IPS-15b (cell line): Measurements from ENCODE around the gene OR9I1.

Experiments
- H3K27me3 ChIP-seq: one replicate; pipeline ENCODE4 v1.6.1; 2013; ENCODE audit warnings: low read length; ENCODE audit not compliant: control insufficient read depth, insufficient read depth
- H3K36me3 ChIP-seq: one replicate; pipeline ENCODE4 v1.6.1; 2013; ENCODE audit warnings: low read length; ENCODE audit not compliant: control insufficient read depth, insufficient read depth
- H3K4me1 ChIP-seq: one replicate; pipeline ENCODE4 v1.6.1; 2013; ENCODE audit warnings: mild to moderate bottlenecking, low read length; ENCODE audit not compliant: control insufficient read depth, insufficient read depth
- H3K4me3 ChIP-seq: one replicate; pipeline ENCODE4 v1.5.1; 2013; ENCODE audit warnings: low read depth, low read length
- H3K9ac ChIP-seq: one replicate; pipeline ENCODE4 v1.6.1; 2013; ENCODE audit warnings: low read depth, mild to moderate bottlenecking, low read length
- H3K9me3 ChIP-seq: one replicate; pipeline ENCODE4 v1.6.1; 2013; ENCODE audit warnings: mild to moderate bottlenecking, low read length; ENCODE audit not compliant: control insufficient read depth, insufficient read depth

OR9I1 gene, protein sequence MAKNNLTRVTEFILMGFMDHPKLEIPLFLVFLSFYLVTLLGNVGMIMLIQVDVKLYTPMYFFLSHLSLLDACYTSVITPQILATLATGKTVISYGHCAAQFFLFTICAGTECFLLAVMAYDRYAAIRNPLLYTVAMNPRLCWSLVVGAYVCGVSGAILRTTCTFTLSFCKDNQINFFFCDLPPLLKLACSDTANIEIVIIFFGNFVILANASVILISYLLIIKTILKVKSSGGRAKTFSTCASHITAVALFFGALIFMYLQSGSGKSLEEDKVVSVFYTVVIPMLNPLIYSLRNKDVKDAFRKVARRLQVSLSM

DNA sequence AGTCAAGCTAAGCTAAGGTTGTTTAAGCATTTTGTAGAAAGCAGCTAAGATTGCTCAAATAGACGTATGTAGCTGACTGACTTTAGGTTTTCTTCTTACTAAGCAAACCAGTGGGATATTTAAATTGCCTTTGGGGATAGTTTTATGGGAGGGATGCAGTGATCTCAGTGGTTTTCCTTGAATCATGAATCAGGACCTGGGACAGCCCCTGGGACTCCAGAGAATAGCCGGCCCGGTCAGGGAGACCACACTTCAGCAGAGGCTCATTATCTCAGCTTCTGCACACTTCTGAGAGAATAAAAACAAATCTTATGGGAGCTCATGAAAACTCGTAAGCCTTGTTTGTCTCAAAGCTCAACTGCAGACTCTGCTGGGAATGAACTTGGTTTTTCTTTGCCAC is at the start of gene OR9I1:
TSS of gene OR9I1 (minus strand) at position 62 of the 400 bp plus-strand sequence. CDS start 6,086 bp downstream, outside the sequence.
- Histone ChIP-seq H3K9me3 (no peaks in the 10 kb centered on the region), H3K36me3 (no peaks in the 10 kb centered on the region), H3K4me3 (no peak within 1 kb of the TSS), H3K27me3 (no peaks in the 10 kb centered on the region), H3K4me1 (no peaks in the 10 kb centered on the region), H3K9ac (no peak within 1 kb of the TSS)

DNA sequence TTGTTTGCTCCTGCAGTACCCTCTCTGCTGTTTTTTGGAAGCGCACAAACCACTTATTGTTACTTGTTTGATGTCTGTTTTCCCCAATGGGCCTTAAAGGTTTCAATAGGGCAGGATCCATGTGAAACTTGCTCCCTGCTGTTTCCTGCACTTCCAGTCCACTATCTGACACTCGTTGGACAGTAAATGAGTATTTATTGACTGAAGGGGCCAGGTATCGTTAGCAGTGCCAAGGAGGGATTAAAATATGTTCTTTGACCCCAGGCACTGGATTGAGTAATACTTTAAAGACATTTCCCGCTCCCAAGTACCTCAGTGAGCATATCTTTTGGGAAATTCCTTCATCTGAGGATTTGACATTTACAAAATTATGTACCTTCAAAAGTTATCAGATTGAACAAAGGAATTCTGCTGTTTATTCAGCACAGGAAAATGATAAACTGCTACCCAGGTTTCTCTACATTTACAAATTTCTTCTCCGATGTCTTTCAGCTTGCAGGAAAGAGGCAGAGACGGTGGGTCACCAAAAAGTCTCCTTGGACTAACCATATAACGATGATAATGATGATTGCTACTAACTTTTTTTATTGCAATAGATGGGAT is 40.3 kb upstream of the OR9I1 start:
- Histone ChIP-seq H3K4me3 (no peak overlapping the region), H3K27me3 (no peaks in the 10 kb centered on the region), H3K4me1 (no peaks in the 10 kb centered on the region), H3K9me3 (no peaks in the 10 kb centered on the region), H3K36me3 (no peaks in the 10 kb centered on the region), H3K9ac (no peak overlapping the region)

DNA sequence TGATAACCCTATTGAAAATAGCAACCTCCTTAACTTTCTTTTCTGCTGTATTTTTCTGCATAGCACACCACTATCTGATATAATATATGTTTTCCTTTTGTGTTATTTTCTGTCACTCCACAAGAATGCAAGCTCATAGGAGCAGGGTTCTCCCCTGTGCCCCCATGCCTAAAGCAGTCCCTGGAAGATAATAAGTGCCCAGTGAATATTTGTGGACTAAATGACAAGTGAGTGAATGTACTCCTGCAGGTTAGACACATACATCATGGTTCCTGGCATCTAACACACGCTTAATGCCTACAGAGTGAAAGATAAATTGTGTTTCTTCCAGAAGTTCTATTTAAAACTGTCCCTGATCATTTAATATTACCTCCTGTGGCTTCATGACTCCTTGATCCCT is 39.7 kb upstream of the OR9I1 start:
- no peaks in the 10 kb centered on the region for H3K4me1 ChIP-seq
- no peaks in the 10 kb centered on the region for H3K9me3 ChIP-seq
- no peak overlapping the region for H3K4me3 ChIP-seq
- H3K9ac ChIP-seq = no peak overlapping the region
- no peaks in the 10 kb centered on the region for H3K36me3 ChIP-seq
- H3K27me3 ChIP-seq = no peaks in the 10 kb centered on the region

DNA sequence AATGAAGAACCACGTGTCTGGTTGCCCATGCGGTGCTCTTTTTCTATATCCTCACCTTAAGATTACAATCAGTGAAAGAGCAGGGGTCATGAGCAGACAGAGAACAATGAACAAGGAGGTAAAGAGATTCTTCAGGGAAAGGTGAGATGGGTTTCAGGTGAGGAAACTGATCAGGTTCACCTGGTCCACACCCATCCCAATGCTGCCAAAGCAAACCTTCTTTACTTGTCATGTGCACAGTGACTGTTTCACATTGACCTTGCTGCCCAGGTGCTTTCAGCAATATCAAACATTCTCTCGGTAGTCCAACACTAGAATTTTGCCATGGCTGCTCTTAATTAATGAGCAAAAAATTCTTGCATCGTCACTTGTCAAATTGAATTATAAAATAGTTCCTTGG is 39.1 kb upstream of the OR9I1 start:
- H3K36me3 ChIP-seq = no peaks in the 10 kb centered on the region
- H3K9me3 ChIP-seq = no peaks in the 10 kb centered on the region
- H3K9ac ChIP-seq = no peak overlapping the region
- H3K4me1 ChIP-seq = no peaks in the 10 kb centered on the region
- H3K4me3 ChIP-seq = no peak overlapping the region
- H3K27me3 ChIP-seq = no peaks in the 10 kb centered on the region

DNA sequence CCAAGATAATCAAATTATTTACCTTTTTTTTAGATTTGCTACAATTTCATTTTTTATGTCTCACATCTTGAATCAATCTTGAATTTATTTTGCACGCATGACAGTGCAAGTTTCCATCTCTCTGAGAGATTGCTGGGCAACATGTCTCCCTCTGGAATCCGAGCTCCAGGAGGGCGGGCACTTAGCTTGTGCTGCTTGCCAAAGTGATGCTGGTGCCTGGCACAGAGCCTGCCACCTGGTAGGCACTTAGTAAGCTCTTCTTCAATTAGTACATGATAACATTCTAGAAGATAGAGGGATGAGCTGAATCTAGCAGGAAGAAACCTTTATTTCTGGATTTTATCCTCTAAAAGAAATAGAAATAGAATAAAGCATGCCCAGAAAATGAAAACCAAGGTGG is 27.5 kb upstream of the OR9I1 start:
- H3K9ac ChIP-seq = no peak overlapping the region
- H3K9me3 ChIP-seq = no peaks in the 10 kb centered on the region
- H3K4me1 ChIP-seq = no peaks in the 10 kb centered on the region
- H3K4me3 ChIP-seq = no peak overlapping the region
- H3K36me3 ChIP-seq = no peaks in the 10 kb centered on the region
- no peaks in the 10 kb centered on the region for H3K27me3 ChIP-seq

DNA sequence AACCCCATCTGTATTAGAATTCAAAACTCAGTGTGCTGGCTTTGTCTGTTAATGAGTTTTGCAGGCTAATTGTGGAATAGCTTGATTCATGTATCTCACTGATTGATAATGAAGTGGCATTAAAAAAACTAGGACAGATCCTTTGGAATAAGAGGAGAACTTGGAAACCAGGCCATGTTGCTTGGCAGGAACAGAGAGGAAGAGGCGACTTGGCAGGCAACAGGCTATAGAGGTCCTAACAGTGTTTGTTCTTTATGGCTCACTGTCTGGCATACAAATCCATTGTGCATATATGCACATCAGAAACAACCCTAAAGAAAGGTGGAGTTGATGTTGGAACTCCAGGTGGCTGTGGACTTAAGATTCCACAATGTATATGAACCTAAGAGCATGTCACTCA is 17.4 kb upstream of the OR9I1 start:
- Histone ChIP-seq H3K36me3 (no peaks in the 10 kb centered on the region), H3K9ac (no peak overlapping the region), H3K4me1 (no peaks in the 10 kb centered on the region), H3K4me3 (no peak overlapping the region), H3K9me3 (no peaks in the 10 kb centered on the region), H3K27me3 (no peaks in the 10 kb centered on the region)

DNA sequence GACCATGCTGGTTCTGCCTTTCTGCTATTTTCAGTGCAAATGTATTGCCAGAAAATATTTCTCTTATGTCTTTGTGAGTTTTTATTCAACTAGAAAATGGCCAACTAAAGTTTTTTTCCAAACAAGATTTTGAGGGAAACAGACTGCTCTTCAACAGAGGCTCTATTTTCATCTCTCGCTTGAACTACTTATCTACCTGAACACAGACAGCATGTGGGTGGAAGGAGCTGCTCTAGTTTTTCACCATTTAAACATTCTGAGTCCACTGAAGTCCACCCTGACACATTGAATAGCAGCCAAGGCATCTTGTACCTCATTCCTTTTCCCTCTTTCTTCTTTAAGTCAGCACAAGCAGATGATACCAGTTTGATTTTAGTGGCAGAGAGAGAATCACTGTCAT is 9.8 kb upstream of the OR9I1 start:
- no peaks in the 10 kb centered on the region for H3K9me3 ChIP-seq
- no peaks in the 10 kb centered on the region for H3K27me3 ChIP-seq
- no peak overlapping the region for H3K4me3 ChIP-seq
- H3K4me1 ChIP-seq = no peaks in the 10 kb centered on the region
- no peak overlapping the region for H3K9ac ChIP-seq
- no peaks in the 10 kb centered on the region for H3K36me3 ChIP-seq

DNA sequence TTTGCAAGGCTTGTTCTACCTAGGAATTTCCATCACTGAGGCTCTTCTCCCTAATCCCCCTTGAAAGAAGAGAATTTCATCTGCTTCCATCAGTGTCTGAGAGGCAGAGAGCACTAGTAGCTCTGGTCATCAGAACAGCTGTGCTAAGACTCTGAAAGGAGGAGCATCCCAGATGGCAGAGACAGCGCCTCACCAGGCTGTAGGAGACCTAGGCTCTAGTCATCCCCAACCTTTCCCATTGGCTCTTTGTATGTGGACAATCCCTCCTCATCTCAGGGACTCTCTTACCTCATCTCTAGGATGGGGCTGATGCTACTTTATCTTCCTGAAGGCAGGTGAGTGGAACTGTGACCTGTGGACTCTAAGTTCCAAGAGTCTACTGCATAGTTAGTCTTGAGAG is 8.8 kb upstream of the OR9I1 start:
- no peaks in the 10 kb centered on the region for H3K4me1 ChIP-seq
- H3K27me3 ChIP-seq = no peaks in the 10 kb centered on the region
- no peak overlapping the region for H3K9ac ChIP-seq
- no peaks in the 10 kb centered on the region for H3K36me3 ChIP-seq
- H3K9me3 ChIP-seq = no peaks in the 10 kb centered on the region
- no peak overlapping the region for H3K4me3 ChIP-seq

DNA sequence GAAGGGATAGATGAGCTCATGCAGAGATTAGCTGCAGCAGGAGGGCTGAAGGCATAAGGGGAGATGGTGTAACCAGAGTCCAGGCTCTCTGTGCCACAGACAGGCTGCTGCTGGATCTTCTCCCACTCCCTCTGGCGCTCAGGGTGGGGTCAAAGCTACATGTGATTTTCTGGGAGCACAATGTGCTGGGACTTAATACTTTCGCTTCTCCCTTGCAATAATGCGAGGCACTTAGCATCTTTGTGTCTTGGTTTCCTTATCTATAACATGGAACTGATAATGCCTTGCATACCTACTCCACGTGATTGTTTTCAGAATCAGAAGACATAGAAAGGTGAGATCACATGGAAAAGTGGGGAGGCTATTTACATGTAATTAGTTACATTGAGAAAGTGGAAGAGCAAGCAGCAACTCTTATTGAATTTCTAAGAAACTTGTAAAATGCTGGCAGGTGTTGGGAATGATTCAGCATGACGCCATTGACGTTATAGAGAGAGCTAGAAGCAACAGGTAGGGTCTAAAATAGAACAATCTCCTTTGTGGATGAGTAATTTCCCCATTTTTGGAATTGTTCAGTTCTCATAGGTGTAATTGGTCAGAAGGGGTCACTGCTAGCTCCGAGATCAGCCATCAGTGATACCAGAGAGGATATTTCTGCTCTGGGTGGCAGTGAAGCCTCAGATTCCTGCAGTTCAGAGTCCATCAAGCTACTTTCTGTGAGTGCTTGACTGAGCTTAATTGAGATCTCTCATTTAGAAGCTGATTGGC is 8.2 kb upstream of the OR9I1 start:
- H3K4me1 ChIP-seq = no peaks in the 10 kb centered on the region
- H3K36me3 ChIP-seq = no peaks in the 10 kb centered on the region
- no peak overlapping the region for H3K4me3 ChIP-seq
- H3K9ac ChIP-seq = no peak overlapping the region
- no peaks in the 10 kb centered on the region for H3K27me3 ChIP-seq
- no peaks in the 10 kb centered on the region for H3K9me3 ChIP-seq

DNA sequence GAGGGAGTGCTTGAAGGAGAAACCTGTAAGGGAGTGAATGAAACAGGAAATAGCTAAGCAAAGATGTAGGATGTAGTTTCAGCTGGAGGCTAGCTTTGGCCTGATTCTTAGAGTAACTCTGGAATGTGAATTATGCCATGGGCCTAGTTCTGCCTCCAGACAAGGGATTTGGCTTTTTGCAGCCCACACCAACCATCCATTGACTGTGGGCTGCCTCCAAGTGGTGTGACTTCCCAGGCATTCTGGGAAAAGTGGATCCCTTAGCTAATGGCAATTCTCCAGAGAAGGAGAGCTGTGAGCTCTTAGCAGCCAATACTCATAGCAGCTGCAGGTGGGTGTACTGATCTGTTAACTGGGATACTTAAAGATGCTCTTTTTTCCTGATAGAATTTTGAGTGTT is 2.0 kb upstream of the OR9I1 start:
- no peak overlapping the region for H3K9ac ChIP-seq
- H3K4me3 ChIP-seq = no peak overlapping the region
- no peaks in the 10 kb centered on the region for H3K9me3 ChIP-seq
- no peaks in the 10 kb centered on the region for H3K36me3 ChIP-seq
- no peaks in the 10 kb centered on the region for H3K27me3 ChIP-seq
- H3K4me1 ChIP-seq = no peaks in the 10 kb centered on the region

DNA sequence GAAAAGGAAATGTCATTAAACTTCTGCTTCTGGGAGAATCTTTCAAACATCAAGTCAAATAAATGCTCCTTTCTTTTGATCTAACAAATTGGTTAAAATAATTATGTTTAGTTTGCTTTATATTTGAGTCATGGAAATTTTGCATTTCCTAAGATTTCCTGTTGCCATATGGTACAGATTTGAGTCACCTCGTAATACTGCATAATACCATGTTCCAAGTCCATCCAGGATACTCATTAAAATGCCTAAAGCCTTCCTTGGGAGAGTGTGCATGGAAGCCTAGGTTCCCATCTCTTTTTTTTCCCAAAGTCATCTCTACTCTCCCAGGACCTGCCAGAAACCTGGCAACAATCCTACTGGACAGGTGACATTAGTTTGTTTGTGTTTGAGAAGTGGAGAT is 4.2 kb downstream of the OR9I1 start:
- Histone ChIP-seq H3K9me3 (no peaks in the 10 kb centered on the region), H3K27me3 (no peaks in the 10 kb centered on the region), H3K36me3 (no peaks in the 10 kb centered on the region), H3K4me1 (no peaks in the 10 kb centered on the region), H3K9ac (no peak overlapping the region), H3K4me3 (no peak overlapping the region)

DNA sequence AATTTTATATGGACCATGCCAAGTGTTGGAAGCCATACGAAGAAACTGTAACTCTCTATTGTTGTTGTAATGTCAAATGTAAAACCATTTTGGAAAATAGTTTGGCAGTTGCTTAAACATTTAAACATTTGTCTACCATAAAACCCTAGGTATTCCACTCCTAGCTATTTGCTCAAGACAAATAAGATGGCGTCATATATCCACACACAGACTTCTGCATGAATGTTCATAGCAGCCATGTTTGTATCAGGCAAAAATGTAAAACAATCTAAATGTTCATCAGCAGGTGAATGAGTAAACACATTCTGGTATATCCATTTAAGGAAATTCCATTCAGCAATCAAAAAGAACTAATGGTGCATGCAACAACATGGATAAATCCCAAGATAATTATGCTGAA is 27.9 kb downstream of the OR9I1 start:
- no peak overlapping the region for H3K9ac ChIP-seq
- H3K4me1 ChIP-seq = no peaks in the 10 kb centered on the region
- no peaks in the 10 kb centered on the region for H3K9me3 ChIP-seq
- H3K4me3 ChIP-seq = no peak overlapping the region
- H3K36me3 ChIP-seq = no peaks in the 10 kb centered on the region
- H3K27me3 ChIP-seq = no peaks in the 10 kb centered on the region
